GM12891 (cell line): ENCODE data around the gene MRI1.

Experiments
- POLR2A ChIP-seq: IDR thresholded peaks from 2 replicates; pipeline ENCODE4 v1.6.1; 2011; ENCODE audit warnings: low read depth, low read length, control low read depth
- POLR2AphosphoS5 ChIP-seq: IDR thresholded peaks from 2 replicates; pipeline ENCODE4 v1.6.1; 2011; ENCODE audit warnings: low read depth, low read length, control low read depth
- TAF1 ChIP-seq: IDR thresholded peaks from 2 replicates; pipeline ENCODE4 v1.6.1; 2011; ENCODE audit warnings: low read depth, low read length, control low read depth

- TF ChIP-seq POLR2AphosphoS5 (no peak), TAF1 (no peak), POLR2A (no peak)
Observed at GRCh38 chr19:13756210-13756609, 8.1 kb upstream of the MRI1 start.
